AG04449 (cell line): ENCODE measurements around the gene IGF1R.

Experiments used
- CTCF ChIA-PET: fragments of 350-600 bp; formaldehyde crosslinking; extraction: SDS; loops from one replicate; lab custom pipeline; 2021; ENCODE audit warnings: antibody characterized with exemption; lab: Yijun Ruan, JAX
- POLR2A ChIA-PET: fragments of 400-600, 350-600 bp; formaldehyde crosslinking; extraction: SDS; loops from one replicate; lab custom pipeline; 2020; ENCODE audit warnings: antibody characterized with exemption, inconsistent platforms; lab: Yijun Ruan, JAX
- DNase-seq: peaks from one replicate; pipeline ENCODE4 v3.0.0-alpha.2; 2010; ENCODE audit warnings: low read depth, low spot score
- H3K4me3 ChIP-seq: 2 replicates; pipeline ENCODE4 v1.5.1; 2011; ENCODE audit warnings: low read depth, mild to moderate bottlenecking, control low read depth, low read length
- TF ChIP-seq, protein P1 (sequence below): IDR thresholded peaks from one replicate; pipeline ENCODE4 v1.5.1; 2011; ENCODE audit warnings: mild to moderate bottlenecking, moderate library complexity, low read length, control low read depth, inconsistent platforms; ENCODE audit not compliant: insufficient read depth; ENCODE audit errors: missing control alignments

The IGF1R gene

DNA sequence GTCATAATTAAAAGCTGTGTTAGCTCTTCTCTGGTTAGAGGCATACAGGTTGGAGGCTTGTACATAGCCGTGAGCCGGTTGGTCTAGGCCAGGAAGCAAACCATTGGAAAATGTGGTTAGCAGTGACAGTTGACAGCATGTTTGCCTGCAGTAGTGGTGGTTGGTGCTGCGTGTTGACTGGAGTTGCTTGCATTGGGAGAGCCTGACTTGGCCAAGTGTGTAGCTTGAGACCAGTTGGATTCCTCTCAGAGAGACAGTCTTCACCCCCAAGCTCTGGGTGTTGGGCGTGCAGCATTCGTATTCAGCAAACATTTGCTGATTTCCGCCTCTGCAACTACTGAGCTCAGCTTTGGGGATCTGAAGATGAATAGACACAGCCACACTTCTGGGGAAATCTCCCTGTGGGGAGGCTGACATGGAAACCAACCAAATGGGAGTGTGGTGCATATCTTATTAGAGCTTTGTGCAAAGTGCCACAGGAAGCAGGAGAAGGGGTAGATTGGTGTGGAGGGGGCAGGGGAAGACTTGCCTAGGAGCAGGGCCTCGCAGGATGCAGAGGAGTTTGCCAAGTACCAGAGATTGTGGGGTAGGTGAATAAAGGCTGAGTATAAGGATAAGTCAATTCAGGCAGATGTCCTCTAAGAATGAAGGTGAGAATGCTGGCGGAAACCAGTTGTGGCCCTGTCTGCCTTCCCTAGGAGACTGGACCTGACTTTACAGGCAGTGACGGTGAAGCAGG, 83.5 kb downstream of the IGF1R start:
- DNase-seq = no peak
- no peak overlapping the region for H3K4me3 ChIP-seq
- ChIA-PET CTCF (interaction anchor here (0.6 to 1.0 kb wide), 2 partner anchors 47 to 84 kb away, joined by 3 to 4 read pairs; partner anchors contain the start of gene IGF1R), POLR2A (no interaction called here)
- TF ChIP-seq, protein P1, sequence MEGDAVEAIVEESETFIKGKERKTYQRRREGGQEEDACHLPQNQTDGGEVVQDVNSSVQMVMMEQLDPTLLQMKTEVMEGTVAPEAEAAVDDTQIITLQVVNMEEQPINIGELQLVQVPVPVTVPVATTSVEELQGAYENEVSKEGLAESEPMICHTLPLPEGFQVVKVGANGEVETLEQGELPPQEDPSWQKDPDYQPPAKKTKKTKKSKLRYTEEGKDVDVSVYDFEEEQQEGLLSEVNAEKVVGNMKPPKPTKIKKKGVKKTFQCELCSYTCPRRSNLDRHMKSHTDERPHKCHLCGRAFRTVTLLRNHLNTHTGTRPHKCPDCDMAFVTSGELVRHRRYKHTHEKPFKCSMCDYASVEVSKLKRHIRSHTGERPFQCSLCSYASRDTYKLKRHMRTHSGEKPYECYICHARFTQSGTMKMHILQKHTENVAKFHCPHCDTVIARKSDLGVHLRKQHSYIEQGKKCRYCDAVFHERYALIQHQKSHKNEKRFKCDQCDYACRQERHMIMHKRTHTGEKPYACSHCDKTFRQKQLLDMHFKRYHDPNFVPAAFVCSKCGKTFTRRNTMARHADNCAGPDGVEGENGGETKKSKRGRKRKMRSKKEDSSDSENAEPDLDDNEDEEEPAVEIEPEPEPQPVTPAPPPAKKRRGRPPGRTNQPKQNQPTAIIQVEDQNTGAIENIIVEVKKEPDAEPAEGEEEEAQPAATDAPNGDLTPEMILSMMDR = no peak

DNA sequence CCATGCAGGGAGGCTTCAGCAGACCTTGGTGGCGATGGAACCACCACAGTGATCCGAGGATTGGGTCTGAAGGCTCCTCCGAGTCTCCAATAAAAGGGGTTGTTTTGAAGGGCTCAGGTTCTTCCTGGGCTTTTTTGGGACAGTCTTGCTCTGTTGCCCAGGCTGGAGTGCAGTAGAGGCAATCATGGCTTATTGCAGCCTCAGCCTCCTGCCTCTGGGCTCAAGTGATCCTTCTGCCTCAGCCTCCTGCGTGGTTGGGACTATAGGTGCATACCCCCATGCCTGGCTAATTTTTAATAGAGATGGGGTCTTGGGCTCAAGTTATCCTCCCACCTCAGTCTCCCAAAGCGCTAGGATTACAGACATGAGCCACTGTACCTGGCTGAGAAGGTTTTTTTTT, 84.8 kb downstream of the IGF1R start:
- no peak overlapping the region for H3K4me3 ChIP-seq
- ChIA-PET CTCF (interaction anchor here (2.3 kb wide), 1 partner anchor 73 kb away, joined by 5 read pairs; no protein-coding TSS in a partner anchor), POLR2A (no interaction called here)
- TF ChIP-seq, protein P1 = no peak
- no peak for DNase-seq

DNA sequence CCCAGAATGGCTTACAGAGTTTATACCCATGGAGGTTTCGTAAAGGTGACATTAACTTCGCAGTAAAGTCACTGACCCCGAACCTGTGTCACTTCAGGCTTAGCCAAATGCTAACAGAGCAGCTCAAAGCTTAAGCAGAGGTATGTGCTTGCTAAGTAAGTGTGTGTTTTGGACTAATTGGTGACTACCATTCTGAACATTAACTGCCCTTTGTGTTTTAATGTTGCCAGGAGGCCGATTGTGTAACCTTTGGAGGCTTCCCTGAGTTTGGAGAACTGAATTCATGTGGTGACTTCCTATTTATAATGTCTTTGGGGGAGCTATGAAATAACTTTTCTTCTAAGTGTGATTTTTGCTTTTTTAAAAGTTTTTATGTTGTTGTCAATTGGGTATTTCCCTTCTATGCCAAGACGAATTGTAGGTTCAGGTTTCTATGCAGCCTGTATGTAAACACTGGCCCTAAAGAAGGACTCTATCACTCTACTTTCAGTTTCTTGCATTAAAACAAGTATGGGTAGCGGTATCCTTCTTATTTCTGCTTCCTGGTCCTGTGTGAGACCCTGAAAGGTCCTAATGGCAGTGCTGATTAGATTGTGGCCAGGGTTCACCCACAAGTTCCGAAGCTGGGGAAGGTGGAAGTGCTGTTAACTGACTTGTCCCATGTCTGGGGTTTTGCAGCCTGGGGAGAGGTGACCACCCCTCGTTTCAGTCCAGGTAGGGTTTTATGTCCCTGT, 86.3 kb downstream of the IGF1R start:
- DNase-seq = no peak
- ChIA-PET POLR2A (no interaction called here), CTCF (interaction anchor here (0.9 to 2.3 kb wide), 2 partner anchors 41 to 75 kb away, joined by 3 to 5 read pairs; no protein-coding TSS in a partner anchor)
- TF ChIP-seq, protein P1 = no peak
- no peak overlapping the region for H3K4me3 ChIP-seq

DNA sequence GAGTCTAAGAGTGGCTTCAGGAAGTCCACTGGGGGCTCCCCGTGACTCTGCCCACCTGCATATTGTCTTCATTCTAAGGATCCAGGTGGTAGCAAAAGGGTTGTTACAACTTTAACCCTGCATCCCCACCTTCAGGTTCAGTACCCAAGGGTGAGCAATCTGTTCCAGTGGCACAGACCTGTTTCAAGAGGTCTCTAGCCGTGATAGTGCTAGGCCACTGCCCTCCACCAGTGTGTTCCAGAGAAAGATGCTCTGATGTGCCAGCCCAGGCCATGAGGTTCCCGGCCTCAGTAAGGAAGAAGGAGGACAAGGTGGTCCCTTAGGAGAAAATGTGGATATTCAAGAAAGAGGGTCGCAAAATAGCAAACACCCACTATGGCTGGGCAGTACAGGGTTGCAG, 87.0 kb downstream of the IGF1R start:
- TF ChIP-seq, protein P1 = no peak
- no peak overlapping the region for H3K4me3 ChIP-seq
- CTCF ChIA-PET = interaction anchor here (0.9 kb wide), 1 partner anchor 17 kb away, joined by 3 read pairs; no protein-coding TSS in a partner anchor
- no peak for DNase-seq
- POLR2A ChIA-PET = no interaction called here

DNA sequence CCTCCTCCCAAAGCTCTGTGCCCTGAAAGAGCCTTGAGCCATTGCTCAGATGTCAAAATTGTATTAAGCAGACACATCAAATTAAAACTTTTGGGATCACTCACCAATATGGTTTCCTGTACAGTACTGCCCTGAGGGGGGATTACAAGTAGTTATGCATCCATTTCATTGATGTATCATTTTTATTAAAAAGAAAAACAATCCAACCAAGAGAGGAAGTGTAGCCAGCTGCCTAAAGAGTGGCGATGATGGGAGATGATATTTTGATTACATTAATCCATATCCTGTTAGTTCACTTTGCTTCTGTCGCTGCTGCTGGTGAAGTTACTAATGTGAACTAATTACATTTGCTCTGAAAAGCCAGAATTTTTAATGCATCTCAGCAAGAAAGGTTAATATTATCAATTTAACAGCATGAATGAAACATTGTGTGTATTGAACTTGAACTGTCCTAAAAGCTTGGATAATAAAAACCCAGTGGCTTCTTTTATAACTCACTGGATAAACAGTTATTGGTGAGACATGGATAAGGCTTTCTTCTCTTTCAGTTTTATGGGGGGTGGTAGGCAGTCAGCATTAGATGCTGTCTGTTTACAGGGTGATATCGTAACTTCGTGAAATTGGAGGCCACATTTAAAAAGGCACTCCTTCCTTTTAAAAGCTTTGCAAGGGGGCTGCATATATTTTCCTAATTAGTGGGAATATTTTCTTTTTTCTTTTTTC, 87.7 kb downstream of the IGF1R start:
- CTCF ChIA-PET = interaction anchor here (0.6 to 0.9 kb wide), 2 partner anchors 16 to 50 kb away, joined by 3 to 4 read pairs; no protein-coding TSS in a partner anchor
- TF ChIP-seq, protein P1 = no peak
- POLR2A ChIA-PET = no interaction called here
- no peak for DNase-seq
- H3K4me3 ChIP-seq = no peak overlapping the region
